GM18870 (cell line): ENCODE data around the gene BICC1.

Source experiments
- ATAC-seq: cut with Tn5 transposase; IDR thresholded peaks from one replicate; pipeline ENCODE4 v1.9.1; 2021; ENCODE audit warnings: moderate library complexity; ENCODE audit not compliant: unreplicated experiment

Gene BICC1

GRCh38 chr10:58512491-58513187 lies at the start of gene BICC1:
Gene BICC1, plus strand, starts transcription at chr10:58512872. Its CDS starts 272 bp downstream, at chr10:58513144.
- ATAC-seq = no peak

- no peak for ATAC-seq
Measured at GRCh38 chr10:58464956-58465355, 47.7 kb upstream of the BICC1 start.

- no peak for ATAC-seq
Measured at GRCh38 chr10:58465629-58466028, 47.0 kb upstream of the BICC1 start.

- ATAC-seq = no peak
Measured at GRCh38 chr10:58467931-58468635, 44.6 kb upstream of the BICC1 start.

GRCh38 chr10:58473976-58474375 lies 38.7 kb upstream of the BICC1 start:
- no peak for ATAC-seq

GRCh38 chr10:58475322-58476277 lies 37.1 kb upstream of the BICC1 start:
- ATAC-seq = no peak

GRCh38 chr10:58477122-58477521 lies 35.5 kb upstream of the BICC1 start:
- ATAC-seq = no peak

GRCh38 chr10:58477902-58478301 lies 34.8 kb upstream of the BICC1 start:
- no peak for ATAC-seq

GRCh38 chr10:58479045-58479444 lies 33.6 kb upstream of the BICC1 start:
- ATAC-seq = no peak

GRCh38 chr10:58480321-58480720 lies 32.4 kb upstream of the BICC1 start:
- no peak for ATAC-seq

- no peak for ATAC-seq
Measured at GRCh38 chr10:58481569-58482109, 31.0 kb upstream of the BICC1 start.

- no peak for ATAC-seq
Measured at GRCh38 chr10:58486821-58487220, 25.9 kb upstream of the BICC1 start.

GRCh38 chr10:58488921-58489320 lies 23.8 kb upstream of the BICC1 start:
- ATAC-seq = no peak

GRCh38 chr10:58502956-58503355 lies 9.7 kb upstream of the BICC1 start:
- ATAC-seq = no peak

- ATAC-seq = no peak
Measured at GRCh38 chr10:58508316-58508715, 4.4 kb upstream of the BICC1 start.

- no peak for ATAC-seq
Measured at GRCh38 chr10:58511765-58512490, 744 bp upstream of the BICC1 start.

GRCh38 chr10:58513188-58514110 lies 777 bp downstream of the BICC1 start:
- no peak for ATAC-seq

- no peak for ATAC-seq
Measured at GRCh38 chr10:58514111-58514770, 1.6 kb downstream of the BICC1 start.
